Measurements from ENCODE around the gene AKAP17A. TPM values are rescaled to one million over a fixed set of nuclear protein-coding genes. Genes with fewer than 3 reads are reported as not detected.
"Not testable (repeated sequence)": the region's sequence is repeated elsewhere in the genome, so short reads cannot be mapped to it uniquely, and the experiment has no call there.

The AKAP17A gene
- total RNA-seq, 1 experiment from 2014 or later = 39.9 TPM

- Mint-ChIP-seq H3K36me3 (ENCODE audit: insufficient read depth, unreplicated experiment) (no peaks in the 10 kb centered on the region), H3K27ac (ENCODE audit: unreplicated experiment) (no peak overlapping the region), H3K4me1 (ENCODE audit: low read depth, unreplicated experiment) (no peaks in the 10 kb centered on the region), H3K9me3 (ENCODE audit: unreplicated experiment) (peaks cover 34% of the 10 kb centered on the region), H3K27me3 (ENCODE audit: insufficient read depth, unreplicated experiment) (peaks cover 6% of the 10 kb centered on the region), H3K4me3 (ENCODE audit: unreplicated experiment) (no peak overlapping the region)
- ChIA-PET POLR2A (no interaction called here), CTCF (no interaction called here)
- no TSS peak for BruUV-seq (replicated peaks)
- H3K4me1 ChIP-seq = no peaks in the 10 kb centered on the region
- TF ChIP-seq, protein P1, sequence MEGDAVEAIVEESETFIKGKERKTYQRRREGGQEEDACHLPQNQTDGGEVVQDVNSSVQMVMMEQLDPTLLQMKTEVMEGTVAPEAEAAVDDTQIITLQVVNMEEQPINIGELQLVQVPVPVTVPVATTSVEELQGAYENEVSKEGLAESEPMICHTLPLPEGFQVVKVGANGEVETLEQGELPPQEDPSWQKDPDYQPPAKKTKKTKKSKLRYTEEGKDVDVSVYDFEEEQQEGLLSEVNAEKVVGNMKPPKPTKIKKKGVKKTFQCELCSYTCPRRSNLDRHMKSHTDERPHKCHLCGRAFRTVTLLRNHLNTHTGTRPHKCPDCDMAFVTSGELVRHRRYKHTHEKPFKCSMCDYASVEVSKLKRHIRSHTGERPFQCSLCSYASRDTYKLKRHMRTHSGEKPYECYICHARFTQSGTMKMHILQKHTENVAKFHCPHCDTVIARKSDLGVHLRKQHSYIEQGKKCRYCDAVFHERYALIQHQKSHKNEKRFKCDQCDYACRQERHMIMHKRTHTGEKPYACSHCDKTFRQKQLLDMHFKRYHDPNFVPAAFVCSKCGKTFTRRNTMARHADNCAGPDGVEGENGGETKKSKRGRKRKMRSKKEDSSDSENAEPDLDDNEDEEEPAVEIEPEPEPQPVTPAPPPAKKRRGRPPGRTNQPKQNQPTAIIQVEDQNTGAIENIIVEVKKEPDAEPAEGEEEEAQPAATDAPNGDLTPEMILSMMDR (IDR thresholded peaks at IDR 0.05; ENCODE audit: insufficient read depth in 1 of 2, low read depth in 1 of 2, low read length in 1 of 2, severe bottlenecking in 1 of 2, unreplicated experiment in 1 of 2) = no peak
- intact Hi-C loops (cut with micrococcal nuclease; ENCODE audit: unreplicated experiment) = no loop called here
- no peak for DNase-seq
- H3K36me3 ChIP-seq (ENCODE audit: control insufficient read depth, insufficient read depth, low read length) = no peaks in the 10 kb centered on the region
- no peak overlapping the region for H3K4me3 ChIP-seq (ENCODE audit: low read depth, low read length)
- peaks cover 8% of the 10 kb centered on the region; the same call in 1 of the 2 replicates for H3K9me3 ChIP-seq
- H3K27me3 ChIP-seq (replicated peaks; ENCODE audit: control insufficient read depth, insufficient read depth, low read length) = no peaks in the 10 kb centered on the region
Observed at GRCh38 chrX:1554469-1555210, 36.8 kb upstream of the AKAP17A start.

- H3K36me3 Mint-ChIP-seq (ENCODE audit: insufficient read depth, unreplicated experiment) = no peaks in the 10 kb centered on the region
- no peaks in the 10 kb centered on the region for H3K4me1 Mint-ChIP-seq (ENCODE audit: low read depth, unreplicated experiment)
- POLR2A ChIA-PET = no interaction called here
- BruUV-seq (replicated peaks) = no TSS peak
- no peaks in the 10 kb centered on the region for H3K27me3 ChIP-seq (replicated peaks; ENCODE audit: control insufficient read depth, insufficient read depth, low read length)
- no peak overlapping the region for H3K27ac Mint-ChIP-seq (ENCODE audit: unreplicated experiment)
- no peaks in the 10 kb centered on the region for H3K36me3 ChIP-seq (ENCODE audit: control insufficient read depth, insufficient read depth, low read length)
- peaks cover 34% of the 10 kb centered on the region for H3K9me3 Mint-ChIP-seq (ENCODE audit: unreplicated experiment)
- no peak overlapping the region for H3K4me3 Mint-ChIP-seq (ENCODE audit: unreplicated experiment)
- CTCF ChIA-PET = no interaction called here
- peaks cover 6% of the 10 kb centered on the region for H3K27me3 Mint-ChIP-seq (ENCODE audit: insufficient read depth, unreplicated experiment)
- no peak overlapping the region for H3K4me3 ChIP-seq (ENCODE audit: low read depth, low read length)
- no peak for DNase-seq
- TF ChIP-seq, protein P1 (IDR thresholded peaks at IDR 0.05; ENCODE audit: insufficient read depth in 1 of 2, low read depth in 1 of 2, low read length in 1 of 2, severe bottlenecking in 1 of 2, unreplicated experiment in 1 of 2) = no peak
- H3K4me1 ChIP-seq = no peaks in the 10 kb centered on the region
- intact Hi-C loops (cut with micrococcal nuclease; ENCODE audit: unreplicated experiment) = no loop called here
- peaks cover 8% of the 10 kb centered on the region; the same call in 1 of the 2 replicates for H3K9me3 ChIP-seq
Observed at GRCh38 chrX:1555370-1555769, 36.0 kb upstream of the AKAP17A start.

- intact Hi-C loops (cut with micrococcal nuclease; ENCODE audit: unreplicated experiment); POLR2A ChIA-PET: not testable (repeated sequence)
Observed at GRCh38 chrX:1557442-1557841, 34.0 kb upstream of the AKAP17A start.

More at GRCh38 chrX:1557442-1557841, 34.0 kb upstream of the AKAP17A start:
- DNase-seq; H3K27ac Mint-ChIP-seq (ENCODE audit: unreplicated experiment); H3K4me3 ChIP-seq (ENCODE audit: low read depth, low read length); H3K36me3 ChIP-seq (ENCODE audit: control insufficient read depth, insufficient read depth, low read length); BruUV-seq (replicated peaks); H3K4me1 Mint-ChIP-seq (ENCODE audit: low read depth, unreplicated experiment); H3K36me3 Mint-ChIP-seq (ENCODE audit: insufficient read depth, unreplicated experiment); H3K27me3 Mint-ChIP-seq (ENCODE audit: insufficient read depth, unreplicated experiment); CTCF ChIA-PET; H3K4me1 ChIP-seq; H3K9me3 ChIP-seq; H3K4me3 Mint-ChIP-seq (ENCODE audit: unreplicated experiment); H3K27me3 ChIP-seq (replicated peaks; ENCODE audit: control insufficient read depth, insufficient read depth, low read length): not testable (repeated sequence)
- peaks cover 21% of the 10 kb centered on the region for H3K9me3 Mint-ChIP-seq (ENCODE audit: unreplicated experiment)
